HG02642 (cell line): Measurements from ENCODE around the gene KLF15.

Experiments used
- ATAC-seq: cut with Tn5 transposase; IDR thresholded peaks from one replicate; pipeline ENCODE4 v1.9.1; 2021; ENCODE audit warnings: mild to moderate bottlenecking; ENCODE audit not compliant: unreplicated experiment, poor library complexity

Gene KLF15

DNA sequence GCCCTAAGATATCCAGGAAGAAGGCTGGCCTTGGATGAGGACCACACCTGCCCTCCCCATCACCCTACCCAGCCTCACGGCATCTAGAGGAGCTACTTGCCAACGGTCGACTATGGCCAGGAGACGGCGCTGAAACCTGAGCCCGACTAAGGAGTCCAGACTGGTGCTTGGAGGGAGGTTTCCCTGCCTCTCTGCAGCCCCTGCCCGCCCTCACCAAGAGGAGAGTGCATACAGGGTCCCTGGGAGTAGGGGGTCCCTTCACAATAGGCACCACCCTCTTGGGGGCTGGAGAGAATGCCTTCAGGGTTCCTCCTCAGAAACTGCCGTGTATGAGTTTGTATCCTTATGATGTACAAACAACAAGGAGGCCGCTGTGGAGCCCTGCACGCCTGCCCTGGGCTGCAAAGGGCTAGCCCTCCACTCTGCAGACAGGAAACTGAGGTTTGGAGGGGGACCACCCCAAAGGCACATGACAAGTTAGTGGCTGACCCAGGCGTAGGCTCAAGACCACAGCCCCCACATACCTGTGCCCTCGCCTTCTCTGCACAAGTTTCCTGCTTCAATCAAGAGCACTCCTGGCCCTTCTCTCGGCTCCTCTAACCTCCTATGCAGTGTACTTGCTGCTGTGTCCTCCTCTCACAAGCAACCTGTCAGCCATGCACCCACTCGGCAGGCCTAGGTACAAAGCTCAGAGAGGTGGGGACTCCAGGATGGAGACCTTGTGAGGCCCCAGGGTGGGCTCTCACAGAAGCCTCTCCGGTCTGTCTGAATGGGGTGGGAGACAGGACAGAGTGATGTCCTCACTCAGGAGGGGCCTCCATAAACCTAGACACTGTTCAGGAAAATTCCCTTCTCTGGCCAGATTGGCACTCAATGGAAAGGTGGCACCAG, 7.4 kb downstream of the KLF15 start:
- no peak for ATAC-seq

- ATAC-seq = no peak
These were observed 8.1 kb downstream of the KLF15 start for GRCh38 chr3:126349071-126349470.

DNA sequence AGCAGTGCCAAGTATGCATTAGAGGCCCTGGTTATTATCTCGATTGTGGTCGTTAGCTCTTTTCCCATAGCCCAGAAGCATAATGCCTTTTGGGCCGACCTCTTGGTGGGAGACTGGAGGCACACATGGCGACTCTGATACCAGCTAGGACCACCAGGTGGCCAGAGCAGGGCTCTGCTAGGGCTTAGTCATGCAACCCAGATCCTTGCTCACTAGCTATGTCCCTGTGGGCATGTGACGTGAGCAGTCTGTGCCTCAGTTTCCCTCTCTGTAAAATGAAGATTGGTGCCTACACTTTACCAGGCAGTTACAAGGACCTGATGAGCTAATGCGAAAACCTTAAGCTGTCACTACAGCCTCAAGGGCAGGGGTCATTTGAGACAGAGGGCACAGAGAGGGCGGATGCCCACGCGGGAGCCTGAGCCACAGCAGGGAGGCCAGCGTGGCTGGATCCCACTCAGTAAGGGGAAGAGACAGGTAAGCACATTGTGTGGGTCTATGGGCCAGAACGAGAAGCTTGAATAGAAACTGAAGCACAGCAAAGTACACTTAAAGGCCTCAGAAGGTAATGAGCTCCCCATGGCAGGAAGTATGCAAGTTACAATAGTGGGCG, 8.8 kb downstream of the KLF15 start:
- no peak for ATAC-seq

- no peak for ATAC-seq
These were observed 9.6 kb downstream of the KLF15 start for GRCh38 chr3:126347543-126348161.

- no peak for ATAC-seq
These were observed 10.7 kb downstream of the KLF15 start for GRCh38 chr3:126346466-126346865.

DNA sequence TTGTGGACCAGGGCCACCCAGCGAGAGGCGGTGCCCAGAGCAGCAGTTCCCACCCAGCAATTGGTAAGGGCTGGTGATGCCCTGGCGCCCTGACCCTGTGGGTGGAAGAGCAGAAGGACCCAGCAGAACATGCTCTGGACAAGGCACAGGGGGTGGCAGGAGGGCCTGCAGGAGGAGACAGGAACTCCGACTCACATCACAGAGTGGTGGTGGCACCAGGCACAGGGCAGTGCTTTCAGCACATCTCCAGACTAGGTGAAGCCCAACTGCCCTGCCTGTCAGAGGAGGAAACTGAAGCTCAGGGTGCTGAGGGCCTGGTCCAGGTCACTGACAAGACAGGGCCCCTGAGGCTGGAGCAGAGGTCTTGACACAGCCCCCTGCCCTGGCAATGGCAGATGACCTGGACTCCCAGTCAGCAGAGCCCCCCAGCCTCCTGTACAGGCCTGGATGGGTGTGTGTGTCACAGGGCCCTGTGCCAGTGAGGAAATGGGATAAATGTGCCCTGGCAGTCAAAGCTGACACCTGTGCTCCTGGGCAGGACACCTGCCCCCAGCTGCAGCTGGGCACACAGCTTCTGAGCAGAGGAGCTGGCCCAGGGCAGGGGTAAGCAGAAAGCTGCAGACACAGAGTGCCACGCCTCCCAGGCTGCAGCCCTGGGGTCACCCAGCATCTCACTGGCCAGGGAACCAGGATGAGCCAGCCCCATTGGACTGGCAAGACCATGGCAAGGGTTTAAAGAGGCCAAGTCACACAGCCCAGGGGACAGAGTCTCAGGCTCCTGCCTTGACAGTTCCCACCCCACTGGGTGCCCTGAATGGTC, 11.4 kb downstream of the KLF15 start:
- no peak for ATAC-seq

DNA sequence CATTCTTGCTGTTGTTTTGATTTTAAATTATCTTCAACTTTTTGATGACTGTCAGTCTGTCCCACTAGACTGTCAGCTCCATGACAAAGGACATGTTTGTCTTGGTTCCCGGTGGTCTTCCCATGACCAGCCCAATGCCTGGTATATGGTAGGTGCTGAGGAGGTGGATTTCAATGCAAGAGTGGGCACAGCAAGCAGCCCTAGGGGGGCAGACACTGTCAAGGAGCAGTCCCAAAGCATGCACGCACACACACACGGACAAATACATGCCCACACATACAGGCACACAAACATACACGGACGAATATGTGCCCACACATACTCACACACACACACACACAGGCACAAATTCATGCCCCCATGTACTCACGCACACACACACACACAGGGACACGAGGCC, 12.0 kb downstream of the KLF15 start:
- ATAC-seq = no peak

DNA sequence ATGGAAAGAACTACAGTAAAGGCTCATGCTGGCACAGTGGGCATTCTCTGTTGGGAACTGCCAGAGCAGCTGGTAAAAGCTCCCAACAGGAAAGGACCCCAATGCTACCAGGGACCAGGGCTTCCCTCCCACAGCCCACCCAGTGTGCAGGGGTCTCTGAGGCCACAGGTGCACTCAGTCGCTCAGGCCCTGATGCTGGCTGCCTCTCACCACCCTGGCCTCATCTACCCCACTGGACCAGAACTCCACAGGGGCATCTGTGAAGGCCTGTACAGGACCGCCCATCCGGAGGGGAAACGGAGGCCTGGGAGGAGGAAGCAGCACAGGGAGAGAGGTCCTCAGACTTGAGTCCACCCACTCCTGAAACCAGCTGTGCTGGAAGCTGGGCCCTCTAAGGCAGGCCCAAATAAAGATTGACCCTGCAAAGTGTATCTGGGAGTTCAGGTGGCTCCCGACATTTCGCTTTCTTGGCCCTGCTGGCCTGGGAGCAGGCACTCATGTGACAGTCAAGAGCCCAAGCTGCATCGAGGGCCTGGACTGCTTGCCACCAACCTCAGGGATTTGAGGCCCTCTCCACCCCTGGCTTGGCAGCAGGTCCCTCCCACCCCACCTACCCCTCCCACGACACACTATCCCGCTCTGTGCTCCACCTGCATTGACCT, 12.7 kb downstream of the KLF15 start:
- ATAC-seq = no peak

DNA sequence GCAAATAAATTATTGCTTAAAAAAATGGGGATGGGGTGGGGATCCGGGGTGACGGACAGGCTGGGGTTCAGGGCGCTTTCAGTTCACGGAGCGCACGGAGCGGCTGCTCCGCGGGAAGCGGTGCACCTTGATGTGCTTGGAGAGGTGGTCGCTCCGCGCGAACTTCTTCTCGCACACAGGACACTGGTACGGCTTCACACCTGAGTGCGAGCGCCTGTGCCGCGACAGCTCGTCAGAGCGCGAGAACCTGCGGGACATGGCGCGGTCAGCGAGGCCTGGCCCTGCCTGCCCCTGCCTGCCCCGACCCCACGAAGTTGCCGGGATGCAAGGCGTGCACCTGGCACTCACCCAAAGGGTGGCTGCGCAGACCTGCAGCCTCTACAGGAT, 13.6 kb downstream of the KLF15 start:
- no peak for ATAC-seq

DNA sequence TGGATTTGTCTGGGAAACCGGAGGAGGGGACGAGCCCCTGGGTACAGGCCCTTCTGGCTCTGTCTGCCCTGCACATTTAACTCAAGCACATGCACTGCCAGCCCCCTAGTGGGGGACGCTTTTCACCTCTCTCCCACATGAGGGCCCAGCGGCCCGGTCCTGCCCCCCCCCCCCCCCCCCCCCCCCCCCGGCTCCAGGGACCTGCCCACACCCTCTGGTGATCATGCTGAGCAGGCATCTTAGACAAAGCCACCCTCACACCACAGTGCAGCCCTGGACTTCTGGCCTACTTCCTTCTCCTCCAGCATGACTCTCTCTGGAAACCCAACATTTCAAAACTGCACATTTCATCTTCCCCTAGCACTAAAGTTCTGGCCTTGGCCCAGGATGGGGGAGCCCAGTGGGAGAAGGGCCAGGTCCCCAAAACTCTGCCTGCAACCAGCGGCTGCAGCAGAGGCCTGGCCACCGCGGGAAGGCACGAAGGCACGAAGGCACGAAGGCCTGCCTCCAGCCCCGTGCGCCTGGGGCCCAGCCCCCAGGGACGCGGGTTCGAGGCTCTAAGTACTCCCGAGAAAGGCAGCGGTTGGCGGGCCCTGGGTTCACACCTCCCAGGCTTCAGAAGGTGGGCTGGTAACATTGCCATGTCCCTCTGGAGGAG, 14.1 kb downstream of the KLF15 start:
- ATAC-seq = no peak

- no peak for ATAC-seq
These were observed 15.0 kb downstream of the KLF15 start for GRCh38 chr3:126342211-126342610.

DNA sequence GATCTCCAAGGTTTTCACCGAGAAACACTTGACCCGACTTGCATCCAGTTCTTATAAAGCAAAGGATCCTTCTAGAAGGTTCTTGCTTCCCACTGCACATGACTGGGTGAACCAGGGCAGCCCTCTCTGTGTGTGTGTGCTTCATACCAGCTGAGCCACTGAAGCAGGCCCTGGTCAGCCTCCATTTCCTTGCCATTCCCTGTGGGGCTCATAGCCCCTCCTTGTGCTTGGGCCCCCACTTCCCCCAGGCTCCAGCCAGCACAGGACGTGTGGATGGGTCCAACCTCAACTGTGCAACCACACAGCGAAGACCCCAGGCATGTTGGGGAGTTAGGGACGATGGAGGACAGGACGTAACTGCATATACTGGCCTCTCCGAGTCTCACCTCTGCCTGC, 15.5 kb downstream of the KLF15 start:
- ATAC-seq = no peak

DNA sequence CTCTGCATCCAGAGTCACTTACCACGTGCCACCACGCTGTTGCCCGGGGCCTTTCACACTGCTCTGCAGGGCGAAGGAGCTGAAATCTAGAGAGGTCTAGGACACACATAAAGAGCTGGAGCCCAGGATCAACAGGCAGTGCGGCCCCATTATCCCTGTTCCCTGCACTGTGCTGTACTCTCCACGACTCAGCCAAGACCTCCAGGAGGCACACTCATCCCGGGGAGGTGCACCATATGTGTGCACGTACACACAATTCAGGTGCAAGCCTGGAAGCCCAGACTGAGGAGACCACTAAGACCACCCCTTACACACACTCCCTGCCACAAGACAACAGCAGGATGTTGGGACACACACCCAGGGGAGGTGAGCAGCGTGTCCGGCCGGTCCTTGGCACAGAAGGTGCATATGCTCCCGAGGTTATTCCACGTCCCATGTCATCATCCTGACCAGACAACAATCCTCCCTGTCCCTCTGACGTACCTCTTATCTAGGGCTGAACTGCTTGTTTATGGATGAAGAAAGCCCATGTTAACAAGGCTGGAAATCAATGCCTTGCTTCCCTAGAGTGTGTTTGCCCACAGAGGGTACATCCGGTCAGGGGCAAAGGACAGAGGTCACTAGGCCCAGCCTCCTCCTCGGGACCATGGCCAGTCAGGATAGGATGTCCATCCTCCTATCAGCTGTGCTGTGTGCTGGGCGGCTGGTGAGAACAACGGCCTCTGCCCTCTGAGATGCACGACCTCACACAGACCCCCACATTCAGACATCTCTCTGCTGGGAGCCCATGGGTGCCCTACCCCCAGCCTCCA, 16.1 kb downstream of the KLF15 start:
- ATAC-seq = no peak

- no peak for ATAC-seq
These were observed 16.6 kb downstream of the KLF15 start for GRCh38 chr3:126340596-126340942.

DNA sequence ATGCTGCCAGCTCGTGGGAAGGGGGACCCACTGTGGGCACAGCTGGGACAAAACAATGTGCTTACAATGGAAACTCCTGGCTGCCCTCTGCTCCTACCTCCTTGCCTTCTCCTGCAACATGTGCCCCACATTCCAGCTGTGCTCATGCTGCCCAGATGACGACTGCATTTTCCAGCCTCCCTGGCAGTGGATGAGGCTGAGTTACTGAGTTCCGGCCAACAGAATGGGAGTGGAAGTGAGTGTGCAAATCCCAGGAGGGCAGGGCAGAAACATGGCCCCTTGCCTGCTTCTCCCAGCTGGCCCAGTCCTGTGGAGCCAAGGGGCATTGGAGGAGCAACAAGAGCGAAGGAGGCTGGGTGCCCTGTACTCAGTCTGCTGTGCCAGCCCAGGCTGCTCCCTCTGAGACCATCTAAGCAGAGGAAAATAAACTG, 17.1 kb downstream of the KLF15 start:
- no peak for ATAC-seq

DNA sequence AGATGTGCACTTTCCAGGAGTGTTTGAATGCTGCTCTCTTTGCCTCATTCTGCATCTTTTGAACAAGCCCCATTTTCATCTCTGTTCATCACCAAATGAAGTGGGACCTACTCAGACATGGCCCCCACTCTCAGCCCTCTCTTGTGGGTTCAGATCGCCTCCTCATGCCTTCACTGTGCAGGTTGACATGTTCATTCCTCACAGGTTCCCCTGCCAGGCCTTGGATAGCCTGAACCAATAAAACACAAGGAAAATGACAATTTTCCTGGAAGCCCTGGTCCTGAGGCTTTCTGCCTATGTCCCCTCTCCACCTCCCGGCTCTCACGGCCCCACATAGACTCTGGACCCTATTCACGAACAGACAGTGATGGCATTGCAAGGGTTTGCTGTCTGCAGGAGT, 17.7 kb downstream of the KLF15 start:
- ATAC-seq = no peak

DNA sequence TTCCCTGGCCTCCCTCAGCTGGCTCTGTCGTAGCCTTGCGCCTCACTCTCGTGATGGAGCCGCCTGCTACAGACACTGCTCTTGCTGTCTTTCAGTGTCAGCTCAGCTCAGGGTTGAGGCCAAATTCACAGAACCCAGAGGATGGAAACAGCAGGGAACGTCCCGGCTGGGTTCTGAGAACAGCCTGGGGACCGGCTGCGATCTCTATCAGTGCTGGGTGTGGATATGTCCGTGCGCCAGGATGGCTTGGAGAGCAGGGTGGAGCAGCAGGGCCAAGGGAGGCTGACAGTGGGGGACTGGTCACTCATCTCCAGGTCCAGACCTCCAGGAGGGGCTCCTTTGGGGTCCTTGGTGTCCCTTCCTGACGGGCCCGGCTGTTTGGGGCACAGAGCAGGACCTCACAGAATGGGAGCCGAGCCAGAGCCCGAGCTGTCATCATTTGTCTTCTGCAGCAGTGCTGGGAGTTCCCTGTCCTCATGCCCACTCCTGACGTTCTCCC, 18.4 kb downstream of the KLF15 start:
- ATAC-seq = no peak

DNA sequence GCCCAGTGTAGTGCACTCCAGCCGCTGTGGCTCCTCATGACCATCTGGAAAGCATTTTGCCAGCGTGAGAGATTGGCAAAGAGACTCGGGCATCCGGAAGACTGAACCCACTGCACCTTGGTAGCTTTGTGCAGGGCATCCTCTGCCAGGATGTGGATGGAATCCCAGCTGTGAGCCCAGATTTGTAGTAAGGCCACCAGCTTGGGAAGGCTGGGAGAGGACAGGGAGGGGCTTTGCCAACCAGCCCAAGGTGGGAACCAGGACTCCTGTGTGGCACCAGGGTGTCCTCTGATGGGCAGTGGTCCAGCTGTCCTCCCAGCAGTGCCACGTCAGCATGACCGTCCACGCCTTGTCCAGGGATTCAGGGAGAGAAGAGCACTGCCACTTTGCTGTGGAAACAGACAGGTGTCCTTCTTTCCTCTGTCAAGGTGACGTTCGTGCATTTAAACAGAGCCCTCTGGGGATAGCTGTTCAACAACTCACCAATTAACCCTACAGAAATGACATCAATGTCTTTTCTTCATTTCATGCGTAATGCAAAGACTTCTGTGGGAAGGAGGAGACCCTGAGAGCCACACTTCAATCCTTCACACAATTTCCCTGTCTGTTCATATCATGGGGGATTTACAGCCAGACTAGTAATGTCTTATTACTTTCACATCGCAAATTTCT, 19.1 kb downstream of the KLF15 start:
- ATAC-seq = no peak
